T-helper 22 cell (primary cell): ENCODE results near the gene HEY2.
"Not testable (repeated sequence)": the region's sequence is repeated elsewhere in the genome, so short reads cannot be mapped to it uniquely, and the experiment has no call there.

Source experiments
- DNase-seq: peaks from one replicate; pipeline ENCODE4 v3.0.0-alpha.2; 2020; ENCODE audit warnings: low read depth

Gene HEY2

GRCh38 chr6:125797120-125797885, 47.9 kb downstream of the HEY2 start:
- no peak for DNase-seq

- no peak for DNase-seq
These were observed 48.5 kb downstream of the HEY2 start for GRCh38 chr6:125797886-125798444.

- DNase-seq, result no peak
These were observed 49.5 kb downstream of the HEY2 start for GRCh38 chr6:125798734-125799508.

- no peak for DNase-seq
These were observed 53.0 kb downstream of the HEY2 start for GRCh38 chr6:125802383-125802782.

- no peak for DNase-seq
These were observed 53.5 kb downstream of the HEY2 start for GRCh38 chr6:125802943-125803377.

- no peak for DNase-seq
These were observed 54.8 kb downstream of the HEY2 start for GRCh38 chr6:125804264-125804663.

- DNase-seq, result not testable (repeated sequence)
These were observed 55.5 kb downstream of the HEY2 start for GRCh38 chr6:125804866-125805425.

GRCh38 chr6:125806813-125807212, 57.4 kb downstream of the HEY2 start:
- no peak for DNase-seq

GRCh38 chr6:125807293-125807692, 57.9 kb downstream of the HEY2 start:
- DNase-seq, result no peak

- DNase-seq, result no peak
These were observed 58.6 kb downstream of the HEY2 start for GRCh38 chr6:125808060-125808459.

GRCh38 chr6:125808591-125808990, 59.2 kb downstream of the HEY2 start:
- no peak for DNase-seq

GRCh38 chr6:125809570-125810170, 60.2 kb downstream of the HEY2 start:
- no peak for DNase-seq

- DNase-seq, result no peak
These were observed 61.0 kb downstream of the HEY2 start for GRCh38 chr6:125810445-125810844.
